ENCODE data around the gene DNAJC1.

The DNAJC1 gene

GRCh38 chr10:21995557-21995956, 8.0 kb downstream of the DNAJC1 start:
- Histone ChIP-seq H3K27me3 (ENCODE audit: control insufficient read depth, insufficient read depth, low read length) (no peaks in the 10 kb centered on the region), H3K4me1 (ENCODE audit: control insufficient read depth, insufficient read depth, low read length) (no peaks in the 10 kb centered on the region), H3K9ac (ENCODE audit: low read length) (no peak overlapping the region), H3K4me3 (ENCODE audit: low read length) (no peak overlapping the region), H3K9me3 (ENCODE audit: control insufficient read depth, low read length) (no peaks in the 10 kb centered on the region), H3K36me3 (ENCODE audit: control insufficient read depth, insufficient read depth, low read length) (no peaks in the 10 kb centered on the region)

GRCh38 chr10:21993360-21994001, 10.0 kb downstream of the DNAJC1 start:
- H3K4me3 ChIP-seq (ENCODE audit: low read length): no peak overlapping the region
- H3K27me3 ChIP-seq (ENCODE audit: control insufficient read depth, insufficient read depth, low read length): no peaks in the 10 kb centered on the region
- no peaks in the 10 kb centered on the region for H3K9me3 ChIP-seq (ENCODE audit: control insufficient read depth, low read length)
- no peak overlapping the region for H3K9ac ChIP-seq (ENCODE audit: low read length)
- no peaks in the 10 kb centered on the region for H3K36me3 ChIP-seq (ENCODE audit: control insufficient read depth, insufficient read depth, low read length)
- H3K4me1 ChIP-seq (ENCODE audit: control insufficient read depth, insufficient read depth, low read length): no peaks in the 10 kb centered on the region

DNA sequence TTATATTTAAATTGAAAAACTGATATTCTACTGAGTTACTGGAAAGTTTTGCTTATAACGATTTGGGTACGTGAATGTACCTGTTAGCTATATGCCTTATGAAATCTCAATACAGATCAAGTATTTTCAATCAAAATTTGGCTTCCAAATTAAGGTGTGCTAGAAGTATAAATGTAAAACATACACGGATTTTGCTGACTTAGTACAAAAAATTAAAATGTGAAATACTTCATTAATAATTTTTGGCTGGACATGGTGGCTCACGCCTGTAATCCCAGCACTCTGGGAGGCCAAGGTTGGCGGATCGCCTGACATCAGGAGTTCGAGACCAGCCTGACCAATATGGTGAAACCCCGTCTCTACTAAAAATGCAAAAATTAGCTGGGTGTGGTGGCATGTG, 11.7 kb downstream of the DNAJC1 start:
- no peak overlapping the region for H3K4me3 ChIP-seq (ENCODE audit: low read length)
- H3K36me3 ChIP-seq (ENCODE audit: control insufficient read depth, insufficient read depth, low read length): no peaks in the 10 kb centered on the region
- no peaks in the 10 kb centered on the region for H3K9me3 ChIP-seq (ENCODE audit: control insufficient read depth, low read length)
- H3K27me3 ChIP-seq (ENCODE audit: control insufficient read depth, insufficient read depth, low read length): no peaks in the 10 kb centered on the region
- no peaks in the 10 kb centered on the region for H3K4me1 ChIP-seq (ENCODE audit: control insufficient read depth, insufficient read depth, low read length)
- H3K9ac ChIP-seq (ENCODE audit: low read length): no peak overlapping the region

- no peaks in the 10 kb centered on the region for H3K27me3 ChIP-seq (ENCODE audit: control insufficient read depth, insufficient read depth, low read length)
- H3K4me1 ChIP-seq (ENCODE audit: control insufficient read depth, insufficient read depth, low read length): no peaks in the 10 kb centered on the region
- no peak overlapping the region for H3K9ac ChIP-seq (ENCODE audit: low read length)
- H3K9me3 ChIP-seq (ENCODE audit: control insufficient read depth, low read length): no peaks in the 10 kb centered on the region
- H3K4me3 ChIP-seq (ENCODE audit: low read length): no peak overlapping the region
- no peaks in the 10 kb centered on the region for H3K36me3 ChIP-seq (ENCODE audit: control insufficient read depth, insufficient read depth, low read length)
Observed at GRCh38 chr10:21990449-21990848, 13.1 kb downstream of the DNAJC1 start.

DNA sequence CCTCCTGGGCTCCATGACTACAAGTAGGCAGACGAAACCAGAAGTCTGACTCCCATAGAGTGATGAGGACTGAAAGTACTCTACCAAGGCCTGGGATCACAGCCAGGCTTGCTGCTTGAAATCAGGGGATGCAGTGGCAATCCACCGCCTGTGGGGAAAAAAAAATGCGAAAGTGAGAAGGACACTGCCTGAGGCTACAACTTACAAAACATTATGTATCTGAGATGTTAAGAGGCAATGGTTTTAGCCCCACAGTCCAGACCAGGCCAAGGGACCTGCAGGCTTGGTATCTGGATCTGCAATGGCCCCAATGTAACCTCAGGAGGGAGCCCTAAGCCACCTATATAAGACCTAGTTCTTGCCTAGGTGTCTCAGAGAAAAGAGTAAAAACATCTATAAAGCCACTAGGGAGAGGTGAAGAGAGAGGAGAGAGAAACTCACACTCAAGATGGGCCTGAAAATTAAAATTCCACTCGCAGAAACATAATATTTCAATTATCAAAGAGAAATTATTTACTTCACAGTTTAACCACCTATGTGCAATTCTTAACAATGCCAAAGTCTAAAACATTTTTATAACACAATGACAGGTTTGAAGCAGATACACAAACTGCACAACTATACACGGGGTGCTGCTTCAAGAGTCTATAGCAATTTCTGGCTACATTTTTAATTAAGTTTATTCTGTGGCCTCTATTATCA, 13.9 kb downstream of the DNAJC1 start:
- H3K27me3 ChIP-seq (ENCODE audit: control insufficient read depth, insufficient read depth, low read length): no peaks in the 10 kb centered on the region
- no peaks in the 10 kb centered on the region for H3K36me3 ChIP-seq (ENCODE audit: control insufficient read depth, insufficient read depth, low read length)
- H3K4me3 ChIP-seq (ENCODE audit: low read length): no peak overlapping the region
- H3K9me3 ChIP-seq (ENCODE audit: control insufficient read depth, low read length): no peaks in the 10 kb centered on the region
- no peaks in the 10 kb centered on the region for H3K4me1 ChIP-seq (ENCODE audit: control insufficient read depth, insufficient read depth, low read length)
- no peak overlapping the region for H3K9ac ChIP-seq (ENCODE audit: low read length)

- Histone ChIP-seq H3K27me3 (ENCODE audit: control insufficient read depth, insufficient read depth, low read length) (no peaks in the 10 kb centered on the region), H3K4me1 (ENCODE audit: control insufficient read depth, insufficient read depth, low read length) (no peaks in the 10 kb centered on the region), H3K9me3 (ENCODE audit: control insufficient read depth, low read length) (no peaks in the 10 kb centered on the region), H3K4me3 (ENCODE audit: low read length) (no peak overlapping the region), H3K9ac (ENCODE audit: low read length) (no peak overlapping the region), H3K36me3 (ENCODE audit: control insufficient read depth, insufficient read depth, low read length) (no peaks in the 10 kb centered on the region)
Observed at GRCh38 chr10:21985541-21985940, 18.0 kb downstream of the DNAJC1 start.

DNA sequence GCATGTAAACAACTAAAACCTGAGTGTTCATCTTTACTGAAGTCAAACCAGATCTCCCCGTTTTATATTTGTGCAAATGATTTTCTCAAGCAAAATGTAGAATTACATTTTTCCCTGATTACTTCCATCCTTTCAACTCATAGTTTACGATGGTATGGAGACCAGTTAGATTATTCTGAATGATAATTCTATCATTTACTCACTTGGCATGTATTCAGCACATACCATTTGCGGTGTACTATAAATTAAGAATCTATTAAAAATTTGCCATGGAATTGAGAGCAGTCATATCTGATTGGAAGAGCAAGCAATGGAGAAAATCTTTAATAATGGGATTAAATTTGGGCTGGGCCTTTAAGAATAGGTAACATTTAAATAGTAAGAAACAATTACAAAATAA, 22.4 kb downstream of the DNAJC1 start:
- Histone ChIP-seq H3K9ac (ENCODE audit: low read length) (no peak overlapping the region), H3K27me3 (ENCODE audit: control insufficient read depth, insufficient read depth, low read length) (no peaks in the 10 kb centered on the region), H3K4me1 (ENCODE audit: control insufficient read depth, insufficient read depth, low read length) (peaks cover 7% of the 10 kb centered on the region), H3K36me3 (ENCODE audit: control insufficient read depth, insufficient read depth, low read length) (no peaks in the 10 kb centered on the region), H3K9me3 (ENCODE audit: control insufficient read depth, low read length) (no peaks in the 10 kb centered on the region), H3K4me3 (ENCODE audit: low read length) (no peak overlapping the region)

DNA sequence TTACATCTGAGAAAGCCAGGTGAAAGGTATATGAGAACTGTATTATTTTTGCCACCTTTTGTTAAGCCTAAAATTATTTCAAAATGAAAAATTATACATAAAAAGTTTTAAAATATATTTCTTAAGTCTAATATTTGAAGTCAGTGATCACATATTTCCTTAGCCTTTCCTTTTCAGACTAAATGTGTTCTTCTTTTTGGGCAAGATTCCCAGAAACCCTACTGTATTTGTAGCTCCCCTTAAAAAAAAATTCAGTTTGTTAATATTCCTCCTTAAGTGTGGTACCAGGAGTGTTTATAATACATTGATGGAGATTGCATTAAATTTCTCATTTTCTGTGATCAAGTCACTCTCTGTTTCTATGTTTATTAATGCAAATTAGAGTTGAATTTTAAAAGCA, 22.8 kb downstream of the DNAJC1 start:
- H3K4me3 ChIP-seq (ENCODE audit: low read length): no peak overlapping the region
- H3K27me3 ChIP-seq (ENCODE audit: control insufficient read depth, insufficient read depth, low read length): no peaks in the 10 kb centered on the region
- no peaks in the 10 kb centered on the region for H3K9me3 ChIP-seq (ENCODE audit: control insufficient read depth, low read length)
- no peaks in the 10 kb centered on the region for H3K36me3 ChIP-seq (ENCODE audit: control insufficient read depth, insufficient read depth, low read length)
- H3K9ac ChIP-seq (ENCODE audit: low read length): no peak overlapping the region
- peaks cover 7% of the 10 kb centered on the region for H3K4me1 ChIP-seq (ENCODE audit: control insufficient read depth, insufficient read depth, low read length)

DNA sequence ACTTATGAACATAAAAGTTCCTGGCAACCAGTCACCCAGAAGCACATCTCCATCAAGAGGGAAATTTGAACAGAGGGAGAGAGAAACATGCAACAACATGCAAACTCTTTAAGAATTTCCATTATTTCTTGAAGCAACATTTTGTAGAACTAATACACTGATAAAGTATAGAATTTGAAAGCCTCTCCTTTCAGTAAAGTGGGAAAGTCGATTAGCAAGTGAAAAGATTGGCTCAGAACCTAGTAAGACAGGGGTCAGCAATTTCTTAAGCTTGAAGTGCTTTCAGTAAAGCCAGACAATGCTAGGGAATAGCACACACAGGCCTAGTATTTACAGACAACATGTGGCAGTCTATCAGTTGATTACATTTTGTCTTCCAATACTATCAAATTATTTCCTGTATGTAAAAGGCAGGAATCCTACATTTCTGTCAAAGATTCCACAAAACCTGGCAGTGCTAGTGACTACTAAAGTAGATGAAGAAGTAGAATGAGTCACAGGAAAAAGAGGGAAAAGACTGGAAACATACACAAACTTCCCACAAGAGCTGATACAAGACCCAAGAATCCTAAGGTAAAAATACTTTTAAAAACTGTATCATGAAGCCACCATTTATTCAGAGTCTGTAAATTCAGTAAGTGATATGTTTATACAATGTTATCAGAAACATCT, 25.2 kb downstream of the DNAJC1 start:
- H3K4me1 ChIP-seq (ENCODE audit: control insufficient read depth, insufficient read depth, low read length): peaks cover 13% of the 10 kb centered on the region
- H3K27me3 ChIP-seq (ENCODE audit: control insufficient read depth, insufficient read depth, low read length): no peaks in the 10 kb centered on the region
- no peak overlapping the region for H3K4me3 ChIP-seq (ENCODE audit: low read length)
- no peaks in the 10 kb centered on the region for H3K9me3 ChIP-seq (ENCODE audit: control insufficient read depth, low read length)
- no peak overlapping the region for H3K9ac ChIP-seq (ENCODE audit: low read length)
- no peaks in the 10 kb centered on the region for H3K36me3 ChIP-seq (ENCODE audit: control insufficient read depth, insufficient read depth, low read length)

DNA sequence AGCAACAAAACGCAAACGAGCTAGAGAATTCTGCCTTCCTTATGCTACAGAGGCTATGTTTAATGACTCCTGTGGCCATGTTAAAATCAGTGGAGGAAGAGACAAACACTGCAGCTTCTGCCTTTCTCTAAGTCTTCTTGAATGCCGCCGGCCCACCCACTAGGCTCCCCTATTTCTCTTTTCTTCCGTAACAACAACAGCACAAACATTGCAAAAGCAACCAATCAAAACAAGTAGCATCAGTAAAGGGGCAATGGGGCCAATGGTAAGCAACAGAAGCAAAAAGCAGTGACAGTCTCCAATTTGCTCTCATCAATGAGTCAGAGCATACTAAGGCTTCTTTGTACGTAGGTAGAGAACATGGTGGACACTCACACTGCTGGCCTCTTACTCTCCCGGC, 26.8 kb downstream of the DNAJC1 start:
- Histone ChIP-seq H3K27me3 (ENCODE audit: control insufficient read depth, insufficient read depth, low read length) (no peaks in the 10 kb centered on the region), H3K36me3 (ENCODE audit: control insufficient read depth, insufficient read depth, low read length) (no peaks in the 10 kb centered on the region), H3K4me3 (ENCODE audit: low read length) (no peak overlapping the region), H3K9me3 (ENCODE audit: control insufficient read depth, low read length) (no peaks in the 10 kb centered on the region), H3K9ac (ENCODE audit: low read length) (no peak overlapping the region), H3K4me1 (ENCODE audit: control insufficient read depth, insufficient read depth, low read length) (peaks cover 13% of the 10 kb centered on the region)

DNA sequence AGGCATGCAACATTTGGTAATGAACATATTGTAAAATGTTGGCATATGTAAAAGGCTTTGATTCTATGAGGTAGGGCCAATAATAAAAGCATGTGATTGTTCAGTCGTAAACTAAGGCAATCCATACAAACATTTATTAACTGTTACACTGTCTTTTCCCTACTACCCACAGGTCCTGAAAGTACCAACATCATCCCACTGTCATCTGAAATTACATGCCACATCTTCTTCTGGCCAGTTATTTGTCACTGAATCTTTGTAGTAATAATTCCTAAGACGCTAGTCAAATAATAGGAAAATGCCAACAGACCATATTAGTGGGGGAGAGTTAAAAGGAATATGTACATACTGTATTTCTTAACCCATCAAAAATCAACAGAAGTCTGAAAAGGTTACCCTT, 27.2 kb downstream of the DNAJC1 start:
- no peak overlapping the region for H3K9ac ChIP-seq (ENCODE audit: low read length)
- H3K36me3 ChIP-seq (ENCODE audit: control insufficient read depth, insufficient read depth, low read length): no peaks in the 10 kb centered on the region
- no peaks in the 10 kb centered on the region for H3K27me3 ChIP-seq (ENCODE audit: control insufficient read depth, insufficient read depth, low read length)
- H3K9me3 ChIP-seq (ENCODE audit: control insufficient read depth, low read length): no peaks in the 10 kb centered on the region
- peaks cover 13% of the 10 kb centered on the region for H3K4me1 ChIP-seq (ENCODE audit: control insufficient read depth, insufficient read depth, low read length)
- H3K4me3 ChIP-seq (ENCODE audit: low read length): no peak overlapping the region

- no peaks in the 10 kb centered on the region for H3K27me3 ChIP-seq (ENCODE audit: control insufficient read depth, insufficient read depth, low read length)
- H3K9me3 ChIP-seq (ENCODE audit: control insufficient read depth, low read length): no peaks in the 10 kb centered on the region
- H3K4me3 ChIP-seq (ENCODE audit: low read length): no peak overlapping the region
- no peak overlapping the region for H3K9ac ChIP-seq (ENCODE audit: low read length)
- H3K36me3 ChIP-seq (ENCODE audit: control insufficient read depth, insufficient read depth, low read length): no peaks in the 10 kb centered on the region
- peaks cover 13% of the 10 kb centered on the region for H3K4me1 ChIP-seq (ENCODE audit: control insufficient read depth, insufficient read depth, low read length)
Observed at GRCh38 chr10:21975378-21975990, 28.0 kb downstream of the DNAJC1 start.

All from mucosa of stomach (tissue), 1 donor.